Gastrocnemius medialis (tissue), 4 donors: ENCODE results near the gene NIFK. TPM values are rescaled to one million over a fixed set of nuclear protein-coding genes. Genes with fewer than 3 reads are reported as not detected.

Experiments
- ATAC-seq, 2 donors: fragments of 150-250 bp; one replicate each; pipeline ENCODE4 v1.9.1; 2016
- DNase-seq, 2 donors: peaks; one replicate each; pipeline ENCODE4 v3.0.0-alpha.2; 2019
- H3K27ac ChIP-seq, 4 donors: fragments of 200-600 bp; sonication (generic); 1 replicate in 1 of 4; 2 replicates in 3 of 4; pipeline ENCODE4 v1.5.1; 2016 to 2018; ENCODE audit warnings: mild to moderate bottlenecking in 2 of 4, moderate library complexity in 1 of 4
- H3K27me3 ChIP-seq, 3 donors: fragments of 200-600 bp; sonication (generic) in 2 of 3; 1 replicate in 1 of 3; 2 replicates in 2 of 3; pipeline versions ENCODE4 v1.5.1 to v1.6.0; 2016 to 2019; ENCODE audit warnings: mild to moderate bottlenecking in 1 of 3, moderate library complexity in 1 of 3
- H3K36me3 ChIP-seq, 2 donors: fragments of 200-600 bp; sonication (generic) in 1 of 2; one replicate each; pipeline ENCODE4 v1.5.1; 2017 to 2018
- H3K4me1 ChIP-seq, 2 donors: fragments of 200-600 bp; sonication (generic) in 1 of 2; one replicate each; pipeline ENCODE4 v1.5.1; 2016 to 2017; ENCODE audit warnings: mild to moderate bottlenecking in 2 of 2
- H3K4me3 ChIP-seq, 4 donors: fragments of 200-600 bp; sonication (generic) in 3 of 4; 1 replicate in 1 of 4; 2 replicates in 3 of 4; pipeline ENCODE4 v1.5.1; 2016 to 2019; ENCODE audit warnings: mild to moderate bottlenecking in 2 of 4
- H3K9me3 ChIP-seq, 3 donors: fragments of 200-600 bp; sonication (generic) in 2 of 3; 1 replicate in 1 of 3; 2 replicates in 2 of 3; pipeline ENCODE4 v1.5.1; 2016 to 2019
- POLR2A ChIP-seq, 2 donors: fragments of 450-650 bp; IDR thresholded peaks; one replicate each; pipeline ENCODE4 v1.6.1; 2017; ENCODE audit warnings: antibody characterized with exemption in 2 of 2, mild to moderate bottlenecking in 2 of 2, moderate library complexity in 2 of 2
- in situ Hi-C, 4 donors: fragments of 200-750 bp; cut with MboI; loops; one replicate each; pipeline versions ENCODE4 v1.15.0 to v1.8.0; 2017; ENCODE audit warnings: low sequenced_read_pairs in 4 of 4
- intact Hi-C: fragments of 100-400 bp; cut with DNase I; formaldehyde crosslinking; loops from one replicate; pipeline ENCODE4 v1.15.1; 2023; ENCODE audit warnings: low total_unique reads
- total RNA-seq, 4 donors: library from RNA; depleted of rRNA; stranded (reverse); fragments of >200 nt; gene quantifications; one replicate each; pipeline versions ENCODE4 v1.1.0 to v1.2.3, GENCODE V29; 2016
- TF ChIP-seq, protein P1 (sequence below), 5 experiments: fragments of 450-650 bp in 3 of 5; fragments of 200-600 bp in 2 of 5; sonication (generic) in 2 of 5; IDR thresholded peaks in 4 of 5; conservative IDR thresholded peaks in 1 of 5; 1 replicate in 4 of 5; 2 replicates in 1 of 5; pipeline ENCODE4 v1.5.1; 2016 to 2019; ENCODE audit warnings: antibody characterized with exemption in 5 of 5, mild to moderate bottlenecking in 3 of 5, moderate library complexity in 3 of 5

NIFK gene
- total RNA-seq, 4 donors from 2014 or later: 31.1 to 42.3 (median 37.3) TPM

DNA sequence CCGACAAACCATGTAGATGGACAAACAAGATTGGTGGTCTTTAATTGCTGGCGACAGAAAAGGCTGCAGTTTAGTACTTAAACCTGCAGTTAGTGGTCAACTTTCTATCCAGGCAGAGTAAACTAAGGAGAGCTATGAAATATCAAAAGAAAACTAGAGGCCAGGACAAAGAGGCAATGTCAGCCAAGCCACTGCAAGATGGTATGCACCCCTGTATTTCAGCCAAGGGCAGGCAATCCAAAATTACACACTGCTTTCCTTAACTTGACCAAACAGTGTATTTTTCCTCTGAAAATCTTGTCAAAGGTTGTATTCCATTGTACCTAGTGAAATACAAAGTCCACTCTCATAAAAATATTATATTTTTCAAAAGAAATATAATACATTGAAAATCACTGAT lies 9.3 kb downstream of the NIFK start:
- Histone ChIP-seq H3K36me3 (peaks cover 5 to 57% of the 10 kb centered on the region in 2 donors), H3K4me1 (peaks cover 6 to 7% of the 10 kb centered on the region in 2 donors), H3K9me3 (no peaks in the 10 kb centered on the region), H3K27me3 (no peaks in the 10 kb centered on the region), H3K27ac (no peak overlapping the region), H3K4me3 (no peak overlapping the region)
- DNase-seq (no peak), ATAC-seq (no peak)
- TF ChIP-seq, protein P1, sequence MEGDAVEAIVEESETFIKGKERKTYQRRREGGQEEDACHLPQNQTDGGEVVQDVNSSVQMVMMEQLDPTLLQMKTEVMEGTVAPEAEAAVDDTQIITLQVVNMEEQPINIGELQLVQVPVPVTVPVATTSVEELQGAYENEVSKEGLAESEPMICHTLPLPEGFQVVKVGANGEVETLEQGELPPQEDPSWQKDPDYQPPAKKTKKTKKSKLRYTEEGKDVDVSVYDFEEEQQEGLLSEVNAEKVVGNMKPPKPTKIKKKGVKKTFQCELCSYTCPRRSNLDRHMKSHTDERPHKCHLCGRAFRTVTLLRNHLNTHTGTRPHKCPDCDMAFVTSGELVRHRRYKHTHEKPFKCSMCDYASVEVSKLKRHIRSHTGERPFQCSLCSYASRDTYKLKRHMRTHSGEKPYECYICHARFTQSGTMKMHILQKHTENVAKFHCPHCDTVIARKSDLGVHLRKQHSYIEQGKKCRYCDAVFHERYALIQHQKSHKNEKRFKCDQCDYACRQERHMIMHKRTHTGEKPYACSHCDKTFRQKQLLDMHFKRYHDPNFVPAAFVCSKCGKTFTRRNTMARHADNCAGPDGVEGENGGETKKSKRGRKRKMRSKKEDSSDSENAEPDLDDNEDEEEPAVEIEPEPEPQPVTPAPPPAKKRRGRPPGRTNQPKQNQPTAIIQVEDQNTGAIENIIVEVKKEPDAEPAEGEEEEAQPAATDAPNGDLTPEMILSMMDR (IDR thresholded peaks at IDR 0.05 in 4 of 5, conservative IDR thresholded peaks at IDR 0.05 in 1 of 5): no peak
- no peak for TF ChIP-seq POLR2A (IDR thresholded peaks at IDR 0.05)
- intact Hi-C loops: loop anchor here (10.0 kb wide), 1 partner anchor 793 kb away; no protein-coding TSS in a partner anchor
- in situ Hi-C loops: loop anchor here in 2 of 4 donors (10.0 kb wide), 2 partner anchors 193 to 203 kb away; partner anchors contain the start of gene RNU4ATAC (in 1 of the 2)

DNA sequence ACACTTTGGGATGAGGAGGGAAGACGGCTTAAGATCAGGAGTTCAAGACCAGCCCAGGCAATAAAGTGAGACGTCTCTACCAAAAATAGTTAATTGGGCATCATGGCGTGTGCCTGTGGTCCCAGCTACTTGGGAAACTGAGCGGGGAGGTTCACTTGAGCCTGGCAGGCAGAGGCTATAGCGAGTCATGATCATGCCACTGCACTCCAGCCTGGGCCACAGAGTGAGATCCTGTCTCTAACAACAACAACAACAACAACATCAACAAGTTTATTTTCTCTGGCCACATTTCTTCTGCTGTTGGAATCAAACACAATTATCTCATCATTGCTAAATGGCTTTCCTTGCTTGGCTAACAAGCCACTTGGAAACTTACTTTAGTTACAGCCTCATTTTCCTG lies 13.4 kb downstream of the NIFK start:
- Histone ChIP-seq H3K27me3 (no peaks in the 10 kb centered on the region), H3K4me1 (peaks cover 12 to 17% of the 10 kb centered on the region in 2 donors), H3K4me3 (no peak overlapping the region), H3K27ac (peak overlapping the region; percentile 82 to 90 (median 84)), H3K36me3 (peaks cover 5 to 19% of the 10 kb centered on the region in 2 donors), H3K9me3 (no peaks in the 10 kb centered on the region)
- no peak for DNase-seq
- ATAC-seq: no peak
- TF ChIP-seq, protein P1 (IDR thresholded peaks at IDR 0.05 in 4 of 5, conservative IDR thresholded peaks at IDR 0.05 in 1 of 5): no peak
- no peak for TF ChIP-seq POLR2A (IDR thresholded peaks at IDR 0.05)
- intact Hi-C loops (loop anchor here (5.0 to 10.0 kb wide), 2 partner anchors 56 to 789 kb away; no protein-coding TSS in a partner anchor), in situ Hi-C loops (loop anchor here (10.0 to 25.0 kb wide), 4 partner anchors 186 to 311 kb away; partner anchors contain the start of gene RNU4ATAC (in 3 of the 4))

DNA sequence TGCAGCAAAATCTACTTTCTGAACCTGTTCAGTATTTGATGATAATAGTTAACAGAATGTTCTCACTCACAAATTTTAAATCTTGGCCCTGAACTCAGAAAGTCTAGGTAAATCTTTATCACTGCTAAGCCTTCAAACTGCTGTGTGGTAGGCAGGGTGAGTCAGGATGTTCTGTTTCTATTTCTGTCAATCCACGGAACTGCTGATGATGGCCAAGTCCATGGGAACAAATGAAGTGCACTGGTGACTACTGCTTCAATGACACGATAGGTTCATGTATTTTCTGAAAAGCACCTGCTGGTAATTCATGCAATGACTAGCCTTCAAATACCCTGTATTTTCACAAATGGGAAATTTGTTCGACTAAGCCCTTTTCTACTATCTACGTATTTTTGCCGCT lies 14.2 kb downstream of the NIFK start:
- in situ Hi-C loops (loop anchor here (10.0 to 25.0 kb wide), 4 partner anchors 185 to 310 kb away; partner anchors contain the start of gene RNU4ATAC (in 3 of the 4)), intact Hi-C loops (loop anchor here (5.0 to 10.0 kb wide), 2 partner anchors 55 to 788 kb away; no protein-coding TSS in a partner anchor)
- TF ChIP-seq, protein P1 (IDR thresholded peaks at IDR 0.05 in 4 of 5, conservative IDR thresholded peaks at IDR 0.05 in 1 of 5): no peak
- TF ChIP-seq POLR2A (IDR thresholded peaks at IDR 0.05): no peak
- ATAC-seq: peak; percentile 92 to 96
- Histone ChIP-seq H3K27ac (peak overlapping the region; percentile 82 to 90 (median 84)), H3K36me3 (peaks cover 2 to 11% of the 10 kb centered on the region in 2 donors), H3K4me3 (no peak overlapping the region), H3K4me1 (peaks cover 12 to 17% of the 10 kb centered on the region in 2 donors), H3K9me3 (no peaks in the 10 kb centered on the region), H3K27me3 (no peaks in the 10 kb centered on the region)
- peak; percentile 47 to 64 for DNase-seq

DNA sequence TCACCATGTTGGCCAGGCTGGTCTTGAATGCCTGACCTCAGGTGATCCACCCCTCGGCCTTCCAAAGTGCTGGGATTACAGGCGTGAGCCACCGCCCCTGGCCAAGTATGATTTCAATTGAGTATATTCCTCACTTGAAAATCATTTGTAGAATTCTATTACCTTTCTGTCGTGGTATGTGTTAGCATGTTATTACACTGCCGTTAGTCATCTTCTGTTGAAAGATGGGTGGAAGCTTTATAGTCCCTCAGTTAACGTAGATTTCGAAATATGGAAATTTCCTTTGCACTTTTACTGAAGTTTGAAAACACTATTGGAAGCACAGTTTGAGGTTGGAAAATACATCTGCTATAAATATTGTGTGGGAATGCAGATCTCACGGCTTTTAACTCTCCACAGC lies 14.7 kb downstream of the NIFK start:
- H3K4me3 ChIP-seq: peak overlapping the region in 1 of 4 donors; percentile 24
- peaks cover 14 to 17% of the 10 kb centered on the region in 2 donors for H3K4me1 ChIP-seq
- H3K9me3 ChIP-seq: no peaks in the 10 kb centered on the region
- DNase-seq (no peak), ATAC-seq (peak; percentile 21 to 42)
- peak overlapping the region; percentile 82 to 90 (median 84) for H3K27ac ChIP-seq
- H3K36me3 ChIP-seq: peaks cover 0 to 5% of the 10 kb centered on the region in 2 donors
- in situ Hi-C loops (loop anchor here (10.0 to 25.0 kb wide), 4 partner anchors 185 to 310 kb away; partner anchors contain the start of gene RNU4ATAC (in 3 of the 4)), intact Hi-C loops (loop anchor here (5.0 to 10.0 kb wide), 2 partner anchors 55 to 787 kb away; no protein-coding TSS in a partner anchor)
- no peaks in the 10 kb centered on the region for H3K27me3 ChIP-seq
- TF ChIP-seq, protein P1 (IDR thresholded peaks at IDR 0.05 in 4 of 5, conservative IDR thresholded peaks at IDR 0.05 in 1 of 5): no peak
- TF ChIP-seq POLR2A (IDR thresholded peaks at IDR 0.05): no peak
